HG02571 (cell line): ENCODE data around the gene TIE1.

Experiments
- ATAC-seq: cut with Tn5 transposase; IDR thresholded peaks from one replicate; pipeline ENCODE4 v1.9.1; 2021; ENCODE audit warnings: mild to moderate bottlenecking, moderate library complexity; ENCODE audit not compliant: unreplicated experiment

The TIE1 gene

GRCh38 chr1:43311521-43311920 is 10.7 kb downstream of the TIE1 start:
- no peak for ATAC-seq

GRCh38 chr1:43312212-43312623 is 11.4 kb downstream of the TIE1 start:
- ATAC-seq, result no peak

- no peak for ATAC-seq
Measured at GRCh38 chr1:43312663-43313515, 12.1 kb downstream of the TIE1 start.

- ATAC-seq, result no peak
Measured at GRCh38 chr1:43313771-43314170, 13.0 kb downstream of the TIE1 start.

- ATAC-seq, result no peak
Measured at GRCh38 chr1:43314233-43314632, 13.5 kb downstream of the TIE1 start.

- ATAC-seq, result no peak
Measured at GRCh38 chr1:43315481-43315880, 14.7 kb downstream of the TIE1 start.

GRCh38 chr1:43315963-43316737 is 15.4 kb downstream of the TIE1 start:
- ATAC-seq, result no peak

GRCh38 chr1:43316738-43317520 is 16.1 kb downstream of the TIE1 start:
- no peak for ATAC-seq

- ATAC-seq, result no peak
Measured at GRCh38 chr1:43317817-43318471, 17.2 kb downstream of the TIE1 start.

GRCh38 chr1:43318831-43319230 is 18.0 kb downstream of the TIE1 start:
- no peak for ATAC-seq

GRCh38 chr1:43319288-43319687 is 18.5 kb downstream of the TIE1 start:
- no peak for ATAC-seq

- no peak for ATAC-seq
Measured at GRCh38 chr1:43319766-43320165, 19.0 kb downstream of the TIE1 start.

GRCh38 chr1:43321331-43321891 is 20.6 kb downstream of the TIE1 start:
- no peak for ATAC-seq

- no peak for ATAC-seq
Measured at GRCh38 chr1:43322506-43322905, 21.7 kb downstream of the TIE1 start.

- ATAC-seq, result no peak
Measured at GRCh38 chr1:43324810-43325209, 24.0 kb downstream of the TIE1 start.

- ATAC-seq, result no peak
Measured at GRCh38 chr1:43325381-43325780, 24.6 kb downstream of the TIE1 start.

- ATAC-seq, result no peak
Measured at GRCh38 chr1:43327549-43328292, 26.9 kb downstream of the TIE1 start.

GRCh38 chr1:43329995-43330751 is 29.4 kb downstream of the TIE1 start:
- no peak for ATAC-seq

GRCh38 chr1:43331688-43332087 is 30.9 kb downstream of the TIE1 start:
- no peak for ATAC-seq
